ENCODE measurements around the gene CNTNAP4.

Gene CNTNAP4

DNA sequence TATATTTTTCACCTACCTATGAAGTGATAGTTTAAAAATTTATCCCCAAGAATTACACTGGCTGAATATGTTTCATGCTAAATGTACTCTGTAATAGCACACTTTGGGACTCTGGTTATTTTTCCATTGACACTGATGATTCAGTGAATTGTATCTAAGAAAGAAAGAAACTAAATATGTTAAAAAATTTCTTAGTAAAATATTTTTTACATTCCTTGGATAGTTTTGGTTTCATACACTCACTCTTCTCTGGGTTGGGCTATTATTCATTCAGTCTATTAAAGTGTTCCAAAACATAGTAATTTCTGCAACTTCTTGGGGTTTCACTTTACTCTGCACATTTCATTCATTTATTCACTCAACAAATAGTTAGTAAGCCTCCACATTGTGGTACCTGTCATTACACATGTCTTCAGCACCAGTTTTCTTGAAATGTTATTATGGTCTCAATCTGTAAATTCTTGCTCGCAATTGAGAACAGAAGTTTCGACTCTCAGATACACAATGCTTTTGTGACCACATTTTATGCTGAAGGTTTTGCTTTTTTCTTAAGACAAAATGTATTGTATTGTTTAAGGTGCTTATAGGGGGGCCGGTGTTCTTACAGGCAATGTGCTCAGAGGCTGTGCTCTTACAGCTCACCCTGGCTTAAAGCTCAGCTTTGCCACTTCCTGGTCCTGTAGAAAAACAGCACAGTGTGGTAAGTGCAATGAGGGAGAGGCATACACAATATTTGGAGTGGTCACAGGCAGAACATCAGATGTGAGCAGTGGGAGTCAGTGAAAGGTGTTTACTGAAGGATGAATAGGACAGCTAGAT, 17.4 kb downstream of the CNTNAP4 start:
- H3K4me3 ChIP-seq (ENCODE audit: control insufficient read depth, low read depth, low read length), result no peak overlapping the region
- peak; percentile 20 for DNase-seq (ENCODE audit: low read depth)
- TF ChIP-seq CTCF (conservative IDR thresholded peaks at IDR 0.05; ENCODE audit: control insufficient read depth, insufficient read depth, low read depth, low read length), result no peak

GRCh38 chr16:76297941-76298340, 20.7 kb downstream of the CNTNAP4 start:
- no peak for DNase-seq (ENCODE audit: low read depth)
- H3K4me3 ChIP-seq (ENCODE audit: control insufficient read depth, low read depth, low read length), result no peak overlapping the region
- TF ChIP-seq CTCF (conservative IDR thresholded peaks at IDR 0.05; ENCODE audit: control insufficient read depth, insufficient read depth, low read depth, low read length), result no peak

GRCh38 chr16:76303637-76304314, 26.6 kb downstream of the CNTNAP4 start:
- H3K4me3 ChIP-seq (ENCODE audit: control insufficient read depth, low read depth, low read length), result no peak overlapping the region
- no peak for TF ChIP-seq CTCF (conservative IDR thresholded peaks at IDR 0.05; ENCODE audit: control insufficient read depth, insufficient read depth, low read depth, low read length)
- no peak for DNase-seq (ENCODE audit: low read depth)

DNA sequence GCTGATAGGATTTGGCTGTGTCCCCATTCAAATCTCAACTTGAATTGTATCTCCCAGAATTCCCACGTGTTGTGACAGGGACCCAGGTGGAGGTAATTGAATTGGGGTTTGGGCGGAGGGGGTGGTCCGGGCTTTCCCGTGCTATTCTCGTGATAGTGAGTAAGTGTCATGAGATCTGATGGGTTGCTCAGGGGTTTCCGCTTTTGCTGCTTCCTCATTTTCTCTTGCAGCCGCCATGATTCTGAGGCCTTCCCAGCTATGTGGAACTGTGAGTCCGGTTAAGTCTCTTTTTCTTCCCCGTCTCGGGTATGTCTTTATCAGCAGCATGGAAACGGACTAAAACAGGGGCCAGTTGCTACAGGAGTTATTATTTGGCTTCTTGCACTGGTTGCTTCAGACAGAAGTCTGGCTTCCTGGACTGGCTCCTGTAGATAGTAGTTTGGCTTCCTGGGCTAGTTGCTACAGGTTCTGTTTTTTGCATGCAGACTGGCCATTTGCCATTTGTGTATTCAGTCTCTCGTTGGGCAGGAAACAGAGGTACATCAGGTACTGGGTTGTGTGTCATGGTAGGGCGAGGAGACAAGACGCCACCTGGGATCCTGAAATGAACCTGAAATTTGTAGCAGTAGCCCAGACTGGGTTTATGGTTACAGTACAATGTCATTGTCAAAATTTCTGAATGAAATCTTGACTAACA, 32.6 kb downstream of the CNTNAP4 start:
- TF ChIP-seq CTCF (conservative IDR thresholded peaks at IDR 0.05; ENCODE audit: control insufficient read depth, insufficient read depth, low read depth, low read length), result no peak

GRCh38 chr16:76311260-76311659, 34.1 kb downstream of the CNTNAP4 start:
- TF ChIP-seq CTCF (conservative IDR thresholded peaks at IDR 0.05; ENCODE audit: control insufficient read depth, insufficient read depth, low read depth, low read length), result no peak
- no peak for DNase-seq (ENCODE audit: low read depth)
- no peak overlapping the region for H3K4me3 ChIP-seq (ENCODE audit: control insufficient read depth, low read depth, low read length)

More for the DNA sequence above, 32.6 kb downstream of the CNTNAP4 start:
- no peak for DNase-seq (ENCODE audit: low read depth)
- no peak overlapping the region for H3K4me3 ChIP-seq (ENCODE audit: control insufficient read depth, low read depth, low read length)

DNA sequence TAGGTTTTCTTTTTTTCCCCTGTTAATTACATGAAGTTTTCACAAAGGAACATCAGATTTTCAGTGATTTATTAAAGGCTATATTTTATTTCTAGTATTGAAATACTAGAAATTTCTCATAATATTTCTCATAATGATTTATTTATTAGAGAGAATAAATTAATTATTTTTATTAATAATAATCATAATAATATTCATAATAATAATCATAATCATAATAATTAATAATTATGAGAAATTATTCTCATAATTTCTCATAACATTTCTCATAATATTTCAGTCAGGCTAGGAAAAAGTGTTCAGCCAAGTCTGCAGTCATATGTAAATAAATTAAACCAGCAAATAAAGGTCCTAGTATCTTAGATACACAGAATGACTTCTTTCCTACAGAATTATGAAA, 41.4 kb downstream of the CNTNAP4 start:
- DNase-seq (ENCODE audit: low read depth), result no peak
- TF ChIP-seq CTCF (conservative IDR thresholded peaks at IDR 0.05; ENCODE audit: control insufficient read depth, insufficient read depth, low read depth, low read length), result no peak
- H3K4me3 ChIP-seq (ENCODE audit: control insufficient read depth, low read depth, low read length), result no peak overlapping the region

Measured in fibroblast of mammary gland (primary cell).